Mesenchymal stem cell (in vitro differentiated cells and primary cell): ENCODE measurements around the gene ACP7.
A peak's percentile ranks its signal among the peaks of the same experiment; 100 is the strongest.

ENCODE experiments used
- DNase-seq: peaks from one replicate; pipeline ENCODE4 v3.0.0-alpha.2; 2013
- H2AFZ ChIP-seq: one replicate; pipeline ENCODE4 v1.6.1; 2013; ENCODE audit warnings: low read depth, mild to moderate bottlenecking, control low read depth, inconsistent platforms, low read length, moderate library complexity
- H2AK5ac ChIP-seq: 2 replicates; pipeline ENCODE4 v1.6.1; 2013; ENCODE audit warnings: low read length, moderate library complexity, mild to moderate bottlenecking, inconsistent platforms; ENCODE audit not compliant: severe bottlenecking
- H2BK120ac ChIP-seq: one replicate; pipeline ENCODE4 v1.6.1; 2013; ENCODE audit warnings: low read depth, mild to moderate bottlenecking, inconsistent platforms, low read length, moderate library complexity
- H2BK12ac ChIP-seq, 2 experiments: one replicate each; pipeline ENCODE4 v1.6.1; 2013; ENCODE audit warnings: inconsistent platforms in 2 of 2, low read length in 2 of 2, mild to moderate bottlenecking in 2 of 2, moderate library complexity in 2 of 2, control low read depth in 1 of 2
- H2BK15ac ChIP-seq: one replicate; pipeline ENCODE4 v1.6.1; 2013; ENCODE audit warnings: mild to moderate bottlenecking, low read depth, inconsistent platforms; ENCODE audit not compliant: poor library complexity, severe bottlenecking
- H2BK5ac ChIP-seq: 2 replicates; pipeline ENCODE4 v1.6.1; 2013; ENCODE audit warnings: low read depth, mild to moderate bottlenecking, low read length, control low read depth, inconsistent platforms; ENCODE audit not compliant: poor library complexity, severe bottlenecking
- H3K14ac ChIP-seq, 2 experiments: one replicate each; pipeline ENCODE4 v1.6.1; 2013; ENCODE audit warnings: inconsistent platforms in 2 of 2, low read length in 2 of 2, control low read depth in 1 of 2, mild to moderate bottlenecking in 1 of 2, moderate library complexity in 1 of 2
- H3K18ac ChIP-seq, 2 experiments: one replicate each; pipeline ENCODE4 v1.6.1; 2013; ENCODE audit warnings: inconsistent platforms in 2 of 2, low read length in 2 of 2, control low read depth in 1 of 2, low read depth in 1 of 2, mild to moderate bottlenecking in 1 of 2
- H3K23ac ChIP-seq, 2 experiments: one replicate each; pipeline ENCODE4 v1.6.1; 2013; ENCODE audit warnings: inconsistent platforms in 2 of 2, low read length in 2 of 2, mild to moderate bottlenecking in 2 of 2, moderate library complexity in 2 of 2, control low read depth in 1 of 2
- H3K27ac ChIP-seq: 2 replicates; pipeline ENCODE4 v1.5.1; 2013; ENCODE audit warnings: mild to moderate bottlenecking, moderate library complexity, low read length, control low read depth, inconsistent platforms; ENCODE audit not compliant: poor library complexity, severe bottlenecking
- H3K27me3 ChIP-seq, 2 experiments: 2 replicates each; pipeline versions ENCODE4 v1.6.1 to v1.7.0; 2013; ENCODE audit warnings: low read length in 2 of 2, mild to moderate bottlenecking in 2 of 2, moderate library complexity in 2 of 2, control low read depth in 1 of 2, inconsistent platforms in 1 of 2; ENCODE audit not compliant: control insufficient read depth in 1 of 2, insufficient read depth in 1 of 2
- H3K36me3 ChIP-seq, 2 experiments: 2 replicates each; pipeline versions ENCODE4 v1.6.1 to v1.7.0; 2013; ENCODE audit warnings: low read length in 2 of 2, control low read depth in 1 of 2, inconsistent platforms in 1 of 2, low read depth in 1 of 2, mild to moderate bottlenecking in 1 of 2; ENCODE audit not compliant: insufficient read depth in 2 of 2, control insufficient read depth in 1 of 2
- H3K4ac ChIP-seq, 2 experiments: one replicate each; pipeline ENCODE4 v1.6.1; 2013; ENCODE audit warnings: inconsistent platforms in 2 of 2, low read length in 2 of 2, mild to moderate bottlenecking in 2 of 2, moderate library complexity in 2 of 2, control low read depth in 1 of 2, low read depth in 1 of 2
- H3K4me1 ChIP-seq: 2 replicates; pipeline ENCODE4 v1.6.1; 2013; ENCODE audit warnings: low read depth, low read length, control low read depth; ENCODE audit not compliant: control insufficient read depth, insufficient read depth
- H3K4me2 ChIP-seq: 2 replicates; pipeline ENCODE4 v1.6.1; 2013; ENCODE audit warnings: low read length, mild to moderate bottlenecking, inconsistent platforms; ENCODE audit not compliant: poor library complexity, severe bottlenecking
- H3K4me3 ChIP-seq, 2 experiments: 2 replicates each; pipeline versions ENCODE4 v1.5.1 to v1.7.0; 2013; ENCODE audit warnings: low read length in 2 of 2, mild to moderate bottlenecking in 2 of 2, control low read depth in 1 of 2, low read depth in 1 of 2; ENCODE audit not compliant: insufficient read depth in 1 of 2
- H3K79me1 ChIP-seq: replicated peaks from 2 replicates; pipeline ENCODE4 v1.6.1; 2013; ENCODE audit warnings: mild to moderate bottlenecking, control low read depth, low read length, inconsistent platforms; ENCODE audit not compliant: poor library complexity, severe bottlenecking
- H3K9ac ChIP-seq: 2 replicates; pipeline ENCODE4 v1.7.0; 2013; ENCODE audit warnings: mild to moderate bottlenecking, low read length, moderate library complexity
- H3K9me3 ChIP-seq: 2 replicates; pipeline ENCODE4 v1.7.0; 2013; ENCODE audit warnings: mild to moderate bottlenecking, low read length; ENCODE audit not compliant: control insufficient read depth
- H4K8ac ChIP-seq: one replicate; pipeline ENCODE4 v1.6.1; 2013; ENCODE audit warnings: inconsistent platforms, mild to moderate bottlenecking, low read length, moderate library complexity
- H4K91ac ChIP-seq: one replicate; pipeline ENCODE4 v1.6.1; 2013; ENCODE audit warnings: mild to moderate bottlenecking, low read length, inconsistent platforms
- WGBS: methylation state at CpG from one replicate; pipeline ENCODE4 v1.1.7; 2013; ENCODE audit warnings: mixed read lengths; 5-methylcytosine and 5-hydroxymethylcytosine counted together

The ACP7 gene

DNA sequence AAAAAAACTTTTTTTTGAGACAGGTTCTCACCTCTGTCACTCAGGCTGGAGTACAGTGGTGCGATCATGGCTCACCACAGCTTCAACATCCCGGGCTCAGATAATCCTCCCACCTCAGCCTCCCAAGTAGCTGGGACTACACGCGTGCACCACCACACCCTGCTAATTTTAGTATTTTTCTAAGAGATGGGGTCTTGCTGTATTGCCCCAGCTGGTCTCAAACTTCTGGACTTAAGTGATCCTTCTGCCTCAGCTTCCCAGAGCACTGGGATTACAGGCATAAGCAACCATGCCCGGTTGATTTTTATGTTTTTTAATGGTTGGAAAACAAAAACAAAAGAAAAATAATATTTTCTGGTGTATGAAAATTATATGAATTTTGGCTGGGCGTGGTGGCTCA, 9.2 kb upstream of the ACP7 start:
- Histone ChIP-seq H2BK15ac (no peak overlapping the region), H3K4me1 (peaks cover 10% of the 10 kb centered on the region), H3K4me2 (no peak overlapping the region), H2AFZ (no peak overlapping the region), H3K4ac (no peak overlapping the region), H3K36me3 (peaks cover 0 to 10% of the 10 kb centered on the region in 2 experiments), H3K27ac (no peak overlapping the region), H2BK12ac (no peak overlapping the region), H2BK5ac (no peak overlapping the region), H4K91ac (no peak overlapping the region), H3K9me3 (no peaks in the 10 kb centered on the region), H3K9ac (peak overlapping the region; percentile 61), H3K4me3 (no peak overlapping the region), H3K14ac (no peak overlapping the region), H3K18ac (no peak overlapping the region), H2AK5ac (no peak overlapping the region), H3K27me3 (no peaks in the 10 kb centered on the region), H2BK120ac (no peak overlapping the region), H3K79me1 (no peaks in the 10 kb centered on the region), H3K23ac (no peak overlapping the region), H4K8ac (no peak overlapping the region)
- WGBS, result 90% methylated on average over 6 of the region's 6 CpGs
- DNase-seq, result no peak

GRCh38 chr19:39077323-39077722, 6.8 kb upstream of the ACP7 start:
- Histone ChIP-seq H3K23ac (no peak overlapping the region), H2BK12ac (no peak overlapping the region), H3K4me3 (no peak overlapping the region), H3K4me2 (no peak overlapping the region), H3K14ac (no peak overlapping the region), H3K9ac (peak overlapping the region; percentile 7), H2BK120ac (no peak overlapping the region), H4K8ac (no peak overlapping the region), H2BK5ac (no peak overlapping the region), H3K9me3 (no peaks in the 10 kb centered on the region), H4K91ac (no peak overlapping the region), H3K36me3 (peaks cover 0 to 10% of the 10 kb centered on the region in 2 experiments), H3K4me1 (peaks cover 4% of the 10 kb centered on the region), H3K27ac (no peak overlapping the region), H2BK15ac (no peak overlapping the region), H2AFZ (no peak overlapping the region), H3K18ac (no peak overlapping the region), H2AK5ac (no peak overlapping the region), H3K4ac (no peak overlapping the region), H3K27me3 (peaks cover 0 to 2% of the 10 kb centered on the region in 2 experiments), H3K79me1 (no peaks in the 10 kb centered on the region)
- WGBS, result 89% methylated on average over 11 of the region's 11 CpGs
- DNase-seq, result no peak

- H2BK15ac ChIP-seq, result no peak overlapping the region
- no peaks in the 10 kb centered on the region for H3K9me3 ChIP-seq
- H3K36me3 ChIP-seq, result peaks cover 0 to 10% of the 10 kb centered on the region in 2 experiments
- H2AFZ ChIP-seq, result no peak overlapping the region
- no peaks in the 10 kb centered on the region for H3K79me1 ChIP-seq
- no peak overlapping the region for H3K18ac ChIP-seq
- H4K8ac ChIP-seq, result peak overlapping the region; percentile 14
- peak overlapping the region; percentile 53 for H3K27ac ChIP-seq
- H3K4me2 ChIP-seq, result no peak overlapping the region
- H3K27me3 ChIP-seq, result peaks cover 0 to 15% of the 10 kb centered on the region in 2 experiments
- no peak overlapping the region for H2BK5ac ChIP-seq
- 47% methylated on average over 5 of the region's 7 CpGs for WGBS
- no peak overlapping the region for H4K91ac ChIP-seq
- no peak overlapping the region for H2BK120ac ChIP-seq
- DNase-seq, result peak; percentile 85
- no peak overlapping the region for H2AK5ac ChIP-seq
- peak overlapping the region in 1 of 2 experiments; percentile 19 for H3K4me3 ChIP-seq
- H3K23ac ChIP-seq, result no peak overlapping the region
- no peak overlapping the region for H3K4ac ChIP-seq
- H3K4me1 ChIP-seq, result peaks cover 2% of the 10 kb centered on the region
- no peak overlapping the region for H2BK12ac ChIP-seq
- H3K9ac ChIP-seq, result peak overlapping the region; percentile 78
- no peak overlapping the region for H3K14ac ChIP-seq
Measured at GRCh38 chr19:39078436-39079200, 5.5 kb upstream of the ACP7 start.

DNA sequence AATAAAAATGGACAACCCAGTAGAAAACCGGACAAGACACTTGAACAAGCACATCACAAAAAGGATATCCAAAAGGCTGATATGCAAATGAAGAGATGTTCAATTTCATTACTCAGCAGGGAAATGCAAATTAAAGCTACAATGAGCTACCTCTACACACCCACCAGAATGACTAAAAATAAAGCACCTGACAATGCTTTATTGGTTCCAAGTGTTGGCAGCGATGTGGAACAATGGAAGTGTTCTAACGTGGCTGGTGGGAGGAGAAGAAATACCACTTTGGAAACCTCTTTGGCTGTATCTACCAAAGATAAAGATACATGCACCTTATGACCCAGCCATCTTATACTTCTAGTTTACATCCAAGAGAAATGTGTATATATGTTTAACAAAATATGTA, 3.7 kb upstream of the ACP7 start:
- Histone ChIP-seq H2BK15ac (no peak overlapping the region), H2AFZ (no peak overlapping the region), H4K8ac (no peak overlapping the region), H3K4me1 (peaks cover 9% of the 10 kb centered on the region), H3K14ac (no peak overlapping the region), H3K9ac (no peak overlapping the region), H3K27me3 (peaks cover 0 to 32% of the 10 kb centered on the region in 2 experiments), H3K4ac (no peak overlapping the region), H3K36me3 (peaks cover 0 to 10% of the 10 kb centered on the region in 2 experiments), H3K79me1 (no peaks in the 10 kb centered on the region), H2BK12ac (no peak overlapping the region), H3K27ac (no peak overlapping the region), H2BK5ac (no peak overlapping the region), H3K18ac (no peak overlapping the region), H2AK5ac (no peak overlapping the region), H3K4me3 (no peak overlapping the region), H4K91ac (no peak overlapping the region), H3K4me2 (no peak overlapping the region), H2BK120ac (no peak overlapping the region), H3K9me3 (no peaks in the 10 kb centered on the region), H3K23ac (no peak overlapping the region)
- WGBS, result 100% methylated on average over 1 of the region's 3 CpGs
- DNase-seq, result no peak
